CD14-positive monocyte (primary cell): ENCODE data around the gene DCTD. TPM values are rescaled to one million over a fixed set of nuclear protein-coding genes. Genes with fewer than 3 reads are reported as not detected.

Experiments
- DNase-seq, 3 donors: peaks; one replicate each; pipeline ENCODE4 v3.0.0-alpha.2; 2011 to 2022
- H2AFZ ChIP-seq: 2 replicates; pipeline ENCODE4 v1.6.0; 2012; ENCODE audit warnings: mild to moderate bottlenecking, low read depth, low read length, inconsistent platforms; ENCODE audit not compliant: insufficient read depth, poor library complexity, severe bottlenecking
- H3K27ac ChIP-seq, 2 donors: 1 replicate in 1 of 2; 2 replicates in 1 of 2; pipeline ENCODE4 v1.5.1; 2012 to 2013; ENCODE audit warnings: low read length in 2 of 2, control low read depth in 1 of 2, inconsistent platforms in 1 of 2, low read depth in 1 of 2, mild to moderate bottlenecking in 1 of 2
- H3K27me3 ChIP-seq, 2 donors: one replicate each; pipeline versions ENCODE4 v1.6.0 to v1.6.1; 2011 to 2013; ENCODE audit warnings: low read length in 2 of 2; ENCODE audit not compliant: control insufficient read depth in 2 of 2, insufficient read depth in 2 of 2
- H3K36me3 ChIP-seq, 2 donors: replicated peaks in 1 of 2; 1 replicate in 1 of 2; 2 replicates in 1 of 2; pipeline versions ENCODE4 v1.5.1 to v1.6.1; 2012 to 2013; ENCODE audit warnings: low read length in 2 of 2, control low read depth in 1 of 2, inconsistent platforms in 1 of 2, mild to moderate bottlenecking in 1 of 2; ENCODE audit not compliant: insufficient read depth in 2 of 2, control insufficient read depth in 1 of 2
- H3K4me1 ChIP-seq, 2 donors: 1 replicate in 1 of 2; 2 replicates in 1 of 2; pipeline versions ENCODE4 v1.5.1 to v1.6.1; 2012 to 2013; ENCODE audit warnings: low read length in 2 of 2, control low read depth in 1 of 2, inconsistent platforms in 1 of 2, mild to moderate bottlenecking in 1 of 2, moderate library complexity in 1 of 2; ENCODE audit not compliant: insufficient read depth in 2 of 2, control insufficient read depth in 1 of 2
- H3K4me2 ChIP-seq: replicated peaks from 2 replicates; pipeline ENCODE3; 2012; ENCODE audit warnings: low read length, moderate library complexity, mild to moderate bottlenecking; ENCODE audit not compliant: poor library complexity, severe bottlenecking; ENCODE audit errors: extremely low read depth
- H3K4me3 ChIP-seq, 3 experiments: fragments of 200-600 bp in 1 of 3; sonication (generic) in 1 of 3; replicated peaks in 1 of 3; 1 replicate in 2 of 3; 2 replicates in 1 of 3; pipeline ENCODE4 v1.5.1; 2011 to 2013; ENCODE audit warnings: low read length in 3 of 3, mild to moderate bottlenecking in 3 of 3, control low read depth in 2 of 3, low read depth in 2 of 3, inconsistent platforms in 1 of 3, moderate library complexity in 1 of 3
- H3K79me2 ChIP-seq: 2 replicates; pipeline ENCODE4 v1.6.0; 2012; ENCODE audit warnings: mild to moderate bottlenecking, control low read depth, inconsistent platforms, low read length, moderate library complexity; ENCODE audit not compliant: insufficient read depth
- H3K9ac ChIP-seq: 2 replicates; pipeline ENCODE4 v1.6.0; 2017; ENCODE audit warnings: low read length, mild to moderate bottlenecking; ENCODE audit not compliant: insufficient read depth, poor library complexity, severe bottlenecking
- H3K9me3 ChIP-seq, 2 donors: replicated peaks in 1 of 2; 1 replicate in 1 of 2; 2 replicates in 1 of 2; pipeline versions ENCODE4 v1.5.1 to v1.6.1; 2012 to 2013; ENCODE audit warnings: low read length in 2 of 2, control low read depth in 1 of 2; ENCODE audit not compliant: control insufficient read depth in 1 of 2, insufficient read depth in 1 of 2
- H4K20me1 ChIP-seq: 2 replicates; pipeline ENCODE4 v1.6.0; 2012; ENCODE audit warnings: mild to moderate bottlenecking, low read length, control low read depth, moderate library complexity; ENCODE audit not compliant: insufficient read depth
- H3K27ac Mint-ChIP-seq, 7 donors: one replicate each; pipeline ENCODE4 v1.8.0; 2020; ENCODE audit warnings: mild to moderate bottlenecking in 7 of 7, mixed read lengths in 7 of 7, moderate library complexity in 6 of 7, inconsistent platforms in 2 of 7
- H3K27me3 Mint-ChIP-seq, 3 donors: one replicate each; pipeline ENCODE4 v1.8.0; 2021 to 2022; ENCODE audit warnings: low read depth in 3 of 3, mild to moderate bottlenecking in 3 of 3, mixed read lengths in 3 of 3, moderate library complexity in 3 of 3, inconsistent platforms in 1 of 3
- H3K36me3 Mint-ChIP-seq, 2 donors: one replicate each; pipeline ENCODE4 v1.8.0; 2020; ENCODE audit warnings: mixed read lengths in 2 of 2, inconsistent platforms in 1 of 2, mild to moderate bottlenecking in 1 of 2
- H3K4me1 Mint-ChIP-seq: one replicate; pipeline ENCODE4 v1.8.0; 2020; ENCODE audit warnings: mild to moderate bottlenecking, mixed read lengths
- H3K4me3 Mint-ChIP-seq, 2 donors: one replicate each; pipeline ENCODE4 v1.8.0; 2020; ENCODE audit warnings: mild to moderate bottlenecking in 2 of 2, mixed read lengths in 2 of 2, moderate library complexity in 1 of 2
- H3K9me3 Mint-ChIP-seq, 7 donors: one replicate each; pipeline ENCODE4 v1.8.0; 2020 to 2022; ENCODE audit warnings: mixed read lengths in 7 of 7, mild to moderate bottlenecking in 6 of 7, moderate library complexity in 6 of 7, inconsistent platforms in 2 of 7
- CTCF ChIP-seq: fragments of 200-600 bp; IDR thresholded peaks from one replicate; pipeline ENCODE4 v1.8.0; 2022; ENCODE audit warnings: antibody characterized with exemption, mild to moderate bottlenecking
- WGBS: methylation state at CpG from one replicate; pipeline ENCODE4 v1.1.5; 2013; ENCODE audit warnings: missing lambda C conversion rate; ENCODE audit not compliant: insufficient coverage; 5-methylcytosine and 5-hydroxymethylcytosine counted together
- intact Hi-C, 2 donors: fragments of 100-400 bp; cut with micrococcal nuclease; formaldehyde crosslinking; loops; one replicate each; pipeline versions ENCODE4 v1.15.0 to v1.15.1; 2023
- polyA plus RNA-seq, 3 donors: library from polyadenylated mRNA; depleted of rRNA in 1 of 3; unstranded in 2 of 3; stranded (reverse) in 1 of 3; fragments of 300-500 nt in 2 of 3; fragments of >200 nt in 1 of 3; fragmentation: Illumina TruSeq in 2 of 3; gene quantifications; 1 replicate in 2 of 3; 2 replicates in 1 of 3; pipeline ENCODE4 v1.2.3, GENCODE V29; 2012 to 2021

Gene DCTD
- polyA plus RNA-seq, 3 donors = 45.8 to 49.9 (median 47.8) TPM

- Histone ChIP-seq H2AFZ (no peak overlapping the region), H4K20me1 (no peaks in the 10 kb centered on the region), H3K9ac (no peak overlapping the region), H3K79me2 (no peaks in the 10 kb centered on the region), H3K36me3 (no peaks in the 10 kb centered on the region), H3K4me2 (no peak overlapping the region), H3K9me3 (no peaks in the 10 kb centered on the region), H3K27me3 (no peaks in the 10 kb centered on the region), H3K4me3 (no peak overlapping the region), H3K27ac (no peak overlapping the region), H3K4me1 (peaks cover 5 to 12% of the 10 kb centered on the region in 2 donors)
- no peak for TF ChIP-seq CTCF
- DNase-seq = no peak
- Mint-ChIP-seq H3K4me1 (peaks cover 12% of the 10 kb centered on the region), H3K4me3 (no peak overlapping the region), H3K9me3 (peaks cover 0 to 5% (median 0%) of the 10 kb centered on the region in 7 donors), H3K27me3 (peaks cover 5 to 12% (median 6%) of the 10 kb centered on the region in 3 donors), H3K27ac (peak overlapping the region in 1 of 7 donors; percentile 25), H3K36me3 (peaks cover 15 to 17% of the 10 kb centered on the region in 2 donors)
- intact Hi-C loops = no loop called here
- 100% methylated on average over 5 of the region's 8 CpGs for WGBS
Measured at GRCh38 chr4:182876427-182876826, 40.8 kb downstream of the DCTD start.

GRCh38 chr4:182875453-182876405 lies 41.5 kb downstream of the DCTD start:
- peaks cover 0 to 5% (median 0%) of the 10 kb centered on the region in 7 donors for H3K9me3 Mint-ChIP-seq
- Histone ChIP-seq H2AFZ (no peak overlapping the region), H3K4me2 (no peak overlapping the region), H4K20me1 (no peaks in the 10 kb centered on the region), H3K9ac (no peak overlapping the region), H3K27ac (no peak overlapping the region), H3K27me3 (no peaks in the 10 kb centered on the region), H3K4me1 (peaks cover 5 to 12% of the 10 kb centered on the region in 2 donors), H3K79me2 (no peaks in the 10 kb centered on the region), H3K4me3 (no peak overlapping the region), H3K36me3 (no peaks in the 10 kb centered on the region), H3K9me3 (no peaks in the 10 kb centered on the region)
- intact Hi-C loops = no loop called here
- TF ChIP-seq CTCF = no peak
- 95% methylated on average over 14 of the region's 20 CpGs for WGBS
- DNase-seq = no peak
- peaks cover 10 to 11% of the 10 kb centered on the region in 2 donors for H3K36me3 Mint-ChIP-seq
- H3K27ac Mint-ChIP-seq = peak overlapping the region in 1 of 7 donors; percentile 51
- H3K4me1 Mint-ChIP-seq = peaks cover 12% of the 10 kb centered on the region
- no peak overlapping the region for H3K4me3 Mint-ChIP-seq
- H3K27me3 Mint-ChIP-seq = peaks cover 5 to 12% (median 6%) of the 10 kb centered on the region in 3 donors
